HUDEP-2 (cell line): ENCODE data around the gene TMEM234.
A peak's percentile ranks its signal among the peaks of the same experiment; 100 is the strongest.

Experiments
- DNase-seq, 76 experiments: peaks; one replicate each; lab custom pipeline; 2025; ENCODE audit not compliant: unreplicated experiment in 76 of 76; lab: John Stamatoyannopoulos, UW

TMEM234 gene

GRCh38 chr1:32201011-32201855, 20.9 kb downstream of the TMEM234 start:
- peak in 63 of 76 experiments; percentile 10 to 85 (median 67) for DNase-seq

GRCh38 chr1:32200226-32201010, 21.7 kb downstream of the TMEM234 start, which contains the start of gene CCDC28B:
TSS of gene CCDC28B (plus strand) at chr1:32200595. CDS start at chr1:32201936, 1,341 bp downstream.
- peak in 35 of 76 experiments; percentile 11 to 56 (median 28) for DNase-seq

GRCh38 chr1:32199717-32200072, 22.5 kb downstream of the TMEM234 start:
- DNase-seq, result no peak

GRCh38 chr1:32199043-32199716, 23.0 kb downstream of the TMEM234 start:
- DNase-seq, result no peak

- no peak for DNase-seq
Measured at GRCh38 chr1:32198237-32199042, 23.7 kb downstream of the TMEM234 start.

GRCh38 chr1:32197837-32198236, 24.3 kb downstream of the TMEM234 start:
- no peak for DNase-seq

GRCh38 chr1:32197074-32197473, 25.1 kb downstream of the TMEM234 start:
- DNase-seq, result no peak

GRCh38 chr1:32195972-32196823, 26.0 kb downstream of the TMEM234 start:
- no peak for DNase-seq

GRCh38 chr1:32195531-32195930, 26.6 kb downstream of the TMEM234 start:
- DNase-seq, result no peak

- no peak for DNase-seq
Measured at GRCh38 chr1:32194984-32195383, 27.2 kb downstream of the TMEM234 start.

GRCh38 chr1:32192220-32192948, 29.8 kb downstream of the TMEM234 start:
- no peak for DNase-seq

GRCh38 chr1:32187850-32188249, 34.3 kb downstream of the TMEM234 start:
- DNase-seq, result no peak

GRCh38 chr1:32186491-32186890, 35.7 kb downstream of the TMEM234 start:
- no peak for DNase-seq

GRCh38 chr1:32186077-32186476, 36.1 kb downstream of the TMEM234 start:
- no peak for DNase-seq

- peak in 1 of 76 experiments; percentile 16 for DNase-seq
Measured at GRCh38 chr1:32184650-32185049, 37.5 kb downstream of the TMEM234 start.

- no peak for DNase-seq
Measured at GRCh38 chr1:32182060-32182459, 40.1 kb downstream of the TMEM234 start.

- no peak for DNase-seq
Measured at GRCh38 chr1:32181563-32181962, 40.6 kb downstream of the TMEM234 start.

GRCh38 chr1:32181065-32181464, 41.1 kb downstream of the TMEM234 start:
- DNase-seq, result no peak
